Thyroid gland (tissue), 4 donors: Measurements from ENCODE around the gene TEK. TPM values are rescaled to one million over a fixed set of nuclear protein-coding genes. Genes with fewer than 3 reads are reported as not detected.

Experiments
- DNase-seq, 2 donors: peaks; one replicate each; pipeline ENCODE4 v3.0.0-alpha.2; 2019
- H3K27ac ChIP-seq, 3 donors: fragments of 200-600 bp; sonication (generic); 1 replicate in 2 of 3; 2 replicates in 1 of 3; pipeline ENCODE4 v1.5.1; 2016 to 2019; ENCODE audit warnings: mild to moderate bottlenecking in 1 of 3, moderate library complexity in 1 of 3
- H3K27me3 ChIP-seq: fragments of 200-600 bp; sonication (generic); one replicate; pipeline ENCODE4 v1.5.1; 2019
- H3K36me3 ChIP-seq, 2 donors: fragments of 200-600 bp; sonication (generic); one replicate each; pipeline ENCODE4 v1.5.1; 2016 to 2019
- H3K4me1 ChIP-seq, 2 donors: fragments of 200-600 bp; sonication (generic); one replicate each; pipeline ENCODE4 v1.5.1; 2017 to 2019
- H3K4me3 ChIP-seq, 3 donors: fragments of 200-600 bp; sonication (generic); replicated peaks in 1 of 3; 1 replicate in 2 of 3; 2 replicates in 1 of 3; pipeline ENCODE4 v1.5.1; 2016; ENCODE audit warnings: mild to moderate bottlenecking in 1 of 3
- H3K9me3 ChIP-seq: fragments of 200-600 bp; sonication (generic); one replicate; pipeline ENCODE4 v1.5.1; 2017
- POLR2A ChIP-seq, 2 donors: fragments of 450-650 bp; IDR thresholded peaks; one replicate each; pipeline ENCODE4 v1.6.1; 2017; ENCODE audit warnings: antibody characterized with exemption in 2 of 2, mild to moderate bottlenecking in 2 of 2, moderate library complexity in 1 of 2
- WGBS, 2 donors: methylation state at CpG; one replicate each; pipeline ENCODE4 v1.1.5; 2017; 5-methylcytosine and 5-hydroxymethylcytosine counted together
- intact Hi-C: fragments of 100-400 bp; cut with DNase I; formaldehyde crosslinking; loops from one replicate; pipeline ENCODE4 v1.15.1; 2023
- total RNA-seq, 4 donors: library from RNA; depleted of rRNA; stranded (reverse); fragments of >200 nt; gene quantifications; one replicate each; pipeline ENCODE4 v1.2.3, GENCODE V29; 2016
- TF ChIP-seq, protein P1 (sequence below), 6 experiments: fragments of 200-600 bp in 3 of 6; fragments of 450-650 bp in 3 of 6; sonication (generic) in 3 of 6; IDR thresholded peaks; one replicate each; pipeline ENCODE4 v1.5.1; 2016 to 2019; ENCODE audit warnings: antibody characterized with exemption in 6 of 6, mild to moderate bottlenecking in 2 of 6, inconsistent platforms in 1 of 6, moderate library complexity in 1 of 6

TEK gene
- total RNA-seq, 4 donors from 2014 or later, result 11.9 to 32.6 (median 15.9) TPM

DNA sequence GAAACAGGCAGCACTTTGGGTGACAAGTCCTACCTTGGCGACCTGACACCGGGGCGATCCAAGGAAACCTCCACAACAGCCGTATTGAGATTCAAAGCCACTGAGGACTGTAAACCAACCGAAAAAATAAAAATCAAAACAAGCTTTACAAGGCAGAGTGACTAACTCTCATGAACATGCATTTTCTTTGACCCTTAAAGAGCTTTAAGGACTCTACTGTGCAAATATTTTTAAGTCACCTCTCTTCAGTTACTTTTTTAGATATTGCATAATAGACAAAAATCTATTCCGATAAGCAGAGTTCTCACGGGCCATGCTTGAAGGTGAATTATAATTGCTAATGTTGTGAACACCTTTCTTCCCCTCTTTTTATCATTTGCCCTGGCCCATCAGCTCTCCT lies 149.6 kb downstream of the TEK start:
- Histone ChIP-seq H3K27me3 (no peaks in the 10 kb centered on the region), H3K9me3 (no peaks in the 10 kb centered on the region), H3K27ac (peak overlapping the region in 1 of 3 donors; percentile 36), H3K36me3 (no peaks in the 10 kb centered on the region), H3K4me1 (peaks cover 5 to 30% of the 10 kb centered on the region in 2 donors), H3K4me3 (no peak overlapping the region)
- intact Hi-C loops, result no loop called here
- 51 to 58% methylated on average over 7 of the region's 7 CpGs for WGBS, 2 donors
- no peak for DNase-seq
- TF ChIP-seq, protein P1, sequence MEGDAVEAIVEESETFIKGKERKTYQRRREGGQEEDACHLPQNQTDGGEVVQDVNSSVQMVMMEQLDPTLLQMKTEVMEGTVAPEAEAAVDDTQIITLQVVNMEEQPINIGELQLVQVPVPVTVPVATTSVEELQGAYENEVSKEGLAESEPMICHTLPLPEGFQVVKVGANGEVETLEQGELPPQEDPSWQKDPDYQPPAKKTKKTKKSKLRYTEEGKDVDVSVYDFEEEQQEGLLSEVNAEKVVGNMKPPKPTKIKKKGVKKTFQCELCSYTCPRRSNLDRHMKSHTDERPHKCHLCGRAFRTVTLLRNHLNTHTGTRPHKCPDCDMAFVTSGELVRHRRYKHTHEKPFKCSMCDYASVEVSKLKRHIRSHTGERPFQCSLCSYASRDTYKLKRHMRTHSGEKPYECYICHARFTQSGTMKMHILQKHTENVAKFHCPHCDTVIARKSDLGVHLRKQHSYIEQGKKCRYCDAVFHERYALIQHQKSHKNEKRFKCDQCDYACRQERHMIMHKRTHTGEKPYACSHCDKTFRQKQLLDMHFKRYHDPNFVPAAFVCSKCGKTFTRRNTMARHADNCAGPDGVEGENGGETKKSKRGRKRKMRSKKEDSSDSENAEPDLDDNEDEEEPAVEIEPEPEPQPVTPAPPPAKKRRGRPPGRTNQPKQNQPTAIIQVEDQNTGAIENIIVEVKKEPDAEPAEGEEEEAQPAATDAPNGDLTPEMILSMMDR (IDR thresholded peaks at IDR 0.05), result no peak
- no peak for TF ChIP-seq POLR2A (IDR thresholded peaks at IDR 0.05)

DNA sequence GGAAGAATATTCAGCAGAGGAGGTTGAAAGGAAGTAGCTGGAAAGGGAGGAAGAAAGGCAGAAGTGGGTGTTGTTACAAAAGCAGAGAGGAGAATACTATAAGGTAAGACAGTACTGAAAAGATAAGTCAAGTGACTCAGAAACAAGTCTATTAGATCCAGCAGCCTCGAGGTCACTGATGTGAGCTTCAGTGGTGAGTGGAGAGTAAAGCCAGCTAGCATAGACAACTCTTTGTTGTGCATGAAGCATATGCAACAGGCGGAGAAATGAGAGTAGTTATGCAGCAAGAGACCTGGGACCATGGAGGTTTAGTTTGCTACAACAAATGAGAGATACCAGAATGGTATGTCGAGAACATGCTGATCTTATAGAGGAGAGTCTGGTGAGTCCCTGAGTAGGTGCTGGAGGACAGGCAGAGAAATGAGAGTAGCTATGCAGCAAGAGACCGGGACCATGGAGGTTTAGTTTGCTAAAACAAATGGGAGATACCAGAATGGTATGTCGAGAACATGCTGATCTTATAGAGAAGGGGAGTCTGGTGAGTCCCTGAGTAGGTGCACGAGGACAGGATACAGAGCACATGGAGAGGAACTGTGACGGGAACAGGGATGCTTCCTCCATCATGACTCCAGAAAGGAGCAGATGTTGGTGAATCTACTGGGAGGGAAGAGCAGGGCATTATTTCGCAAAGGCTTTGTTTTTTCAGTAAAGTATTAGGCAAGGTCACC lies 151.9 kb downstream of the TEK start:
- Histone ChIP-seq H3K36me3 (no peaks in the 10 kb centered on the region), H3K4me3 (no peak overlapping the region), H3K4me1 (peaks cover 5 to 30% of the 10 kb centered on the region in 2 donors), H3K27ac (peak overlapping the region in 2 of 3 donors; percentile 46 to 66), H3K9me3 (no peaks in the 10 kb centered on the region), H3K27me3 (no peaks in the 10 kb centered on the region)
- WGBS, 2 donors, result 73 to 82% methylated on average over 8 of the region's 8 CpGs
- intact Hi-C loops, result no loop called here
- TF ChIP-seq, protein P1 (IDR thresholded peaks at IDR 0.05), result no peak
- TF ChIP-seq POLR2A (IDR thresholded peaks at IDR 0.05), result no peak
- DNase-seq, result no peak

DNA sequence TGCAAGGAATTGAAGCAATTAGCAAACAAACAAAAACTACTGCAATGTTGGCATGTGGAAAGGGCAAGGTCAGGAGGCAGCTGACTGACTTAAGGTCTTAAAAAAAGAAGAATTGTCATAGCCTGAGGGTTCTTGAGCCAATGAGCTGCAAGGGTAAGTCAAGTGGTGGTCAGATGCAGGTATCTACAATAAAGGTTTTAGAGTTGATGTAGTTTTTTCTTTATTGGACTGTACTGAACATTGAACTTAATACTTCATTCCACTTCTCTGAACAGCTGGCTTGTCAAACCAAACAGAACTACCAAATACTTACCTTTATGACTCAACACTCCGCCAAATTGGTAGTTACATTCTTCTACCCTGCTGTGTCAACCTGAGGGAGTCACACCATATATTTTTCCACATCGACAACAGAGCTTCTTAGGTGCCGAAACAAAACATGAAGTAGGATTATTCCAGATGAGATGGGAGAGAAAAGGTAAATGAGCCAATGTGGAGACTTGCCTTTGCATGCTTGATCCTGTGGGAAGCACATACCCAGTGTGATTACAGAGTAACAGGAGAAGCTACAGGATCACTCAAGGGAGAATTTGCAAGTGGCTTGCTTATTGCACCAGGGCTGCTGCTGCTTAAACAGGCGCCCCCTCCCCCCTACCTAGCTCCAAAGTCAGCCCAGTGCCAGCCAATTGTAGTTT lies 152.6 kb downstream of the TEK start:
- intact Hi-C loops, result no loop called here
- WGBS, 2 donors, result 19 to 38% methylated on average over 4 of the region's 4 CpGs
- Histone ChIP-seq H3K4me1 (peaks cover 5 to 30% of the 10 kb centered on the region in 2 donors), H3K4me3 (no peak overlapping the region), H3K27me3 (no peaks in the 10 kb centered on the region), H3K36me3 (no peaks in the 10 kb centered on the region), H3K27ac (peak overlapping the region; percentile 31 to 66 (median 63)), H3K9me3 (no peaks in the 10 kb centered on the region)
- peak; percentile 60 to 70 for DNase-seq
- TF ChIP-seq, protein P1 (IDR thresholded peaks at IDR 0.05), result no peak

DNA sequence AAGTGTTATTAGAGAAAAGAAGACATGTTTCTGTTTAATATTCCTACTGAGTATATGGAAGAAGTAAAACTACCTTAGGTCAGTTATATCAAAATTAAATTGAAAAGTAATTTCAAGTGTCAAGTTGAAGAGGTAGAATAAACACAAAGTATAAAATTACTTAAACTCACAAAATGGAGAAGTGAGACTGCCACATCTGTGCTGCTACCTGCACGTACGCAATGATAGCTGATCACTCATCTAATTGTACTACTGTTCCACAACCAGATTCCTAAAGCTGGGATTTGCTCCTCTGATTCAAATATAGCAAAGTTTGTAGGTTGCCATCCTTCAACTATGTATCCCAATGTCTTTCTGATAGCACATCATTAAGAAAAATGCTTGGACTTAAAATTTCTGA lies 163.1 kb downstream of the TEK start:
- Histone ChIP-seq H3K4me1 (no peaks in the 10 kb centered on the region), H3K4me3 (no peak overlapping the region), H3K27me3 (no peaks in the 10 kb centered on the region), H3K36me3 (no peaks in the 10 kb centered on the region), H3K9me3 (no peaks in the 10 kb centered on the region), H3K27ac (no peak overlapping the region)
- no peak for DNase-seq
- 94% methylated on average over 2 of the region's 2 CpGs for WGBS, 2 donors
- no peak for TF ChIP-seq POLR2A (IDR thresholded peaks at IDR 0.05)
- TF ChIP-seq, protein P1 (IDR thresholded peaks at IDR 0.05), result no peak
- intact Hi-C loops, result no loop called here

GRCh38 chr9:27273186-27273585 lies 164.2 kb downstream of the TEK start:
- H3K9me3 ChIP-seq, result no peaks in the 10 kb centered on the region
- H3K27ac ChIP-seq, result no peak overlapping the region
- H3K4me3 ChIP-seq, result no peak overlapping the region
- intact Hi-C loops, result no loop called here
- no peaks in the 10 kb centered on the region for H3K4me1 ChIP-seq
- TF ChIP-seq POLR2A (IDR thresholded peaks at IDR 0.05), result no peak
- TF ChIP-seq, protein P1 (IDR thresholded peaks at IDR 0.05), result no peak
- H3K27me3 ChIP-seq, result no peaks in the 10 kb centered on the region
- H3K36me3 ChIP-seq, result no peaks in the 10 kb centered on the region
- 81 to 89% methylated on average over 1 of the region's 1 CpG for WGBS, 2 donors
- no peak for DNase-seq
